ENCODE measurements around the gene CACHD1. TPM values are rescaled to one million over a fixed set of nuclear protein-coding genes. Genes with fewer than 3 reads are reported as not detected.
"Not testable (repeated sequence)": the region's sequence is repeated elsewhere in the genome, so short reads cannot be mapped to it uniquely, and the experiment has no call there.

CACHD1 gene
- total RNA-seq, 1 experiment from 2014 or later, result 16.6 TPM

DNA sequence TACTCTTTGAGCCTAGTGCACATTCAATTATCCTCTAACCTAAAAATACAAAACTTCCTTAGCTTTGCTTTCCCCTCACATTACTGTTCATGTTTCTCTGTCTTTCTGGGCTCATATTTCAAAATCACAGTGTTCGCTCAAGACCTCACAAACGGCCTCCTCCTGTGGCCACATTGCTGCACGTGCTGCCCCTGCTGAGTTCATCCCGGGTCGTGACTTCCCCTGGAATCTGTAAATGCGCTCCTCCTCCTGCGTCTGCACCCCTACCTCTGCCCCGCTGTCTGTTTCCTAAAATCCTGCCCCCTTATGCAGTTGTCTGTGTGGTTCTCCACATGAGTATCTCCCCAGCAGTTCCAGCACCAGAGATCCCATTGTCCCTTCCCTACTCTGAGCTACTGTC is 229.4 kb downstream of the CACHD1 start:
- Mint-ChIP-seq H3K36me3 (ENCODE audit: insufficient read depth, unreplicated experiment) (peaks cover 5% of the 10 kb centered on the region), H3K27ac (ENCODE audit: unreplicated experiment) (no peak overlapping the region), H3K9me3 (ENCODE audit: unreplicated experiment) (no peaks in the 10 kb centered on the region), H3K4me1 (ENCODE audit: low read depth, unreplicated experiment) (peaks cover 6% of the 10 kb centered on the region), H3K4me3 (ENCODE audit: unreplicated experiment) (no peak overlapping the region), H3K27me3 (ENCODE audit: insufficient read depth, unreplicated experiment) (no peaks in the 10 kb centered on the region)
- Histone ChIP-seq H3K36me3 (ENCODE audit: control insufficient read depth, insufficient read depth, low read length) (no peaks in the 10 kb centered on the region), H3K9me3 (no peaks in the 10 kb centered on the region), H3K27me3 (replicated peaks; ENCODE audit: control insufficient read depth, insufficient read depth, low read length) (no peaks in the 10 kb centered on the region), H3K4me1 (no peaks in the 10 kb centered on the region), H3K4me3 (ENCODE audit: low read depth, low read length) (no peak overlapping the region)
- ChIA-PET POLR2A (no interaction called here), CTCF (interaction anchor here (1.2 kb wide), 1 partner anchor 23 kb away, joined by 3 read pairs; no protein-coding TSS in a partner anchor)
- DNase-seq, result no peak
- TF ChIP-seq, protein P1, sequence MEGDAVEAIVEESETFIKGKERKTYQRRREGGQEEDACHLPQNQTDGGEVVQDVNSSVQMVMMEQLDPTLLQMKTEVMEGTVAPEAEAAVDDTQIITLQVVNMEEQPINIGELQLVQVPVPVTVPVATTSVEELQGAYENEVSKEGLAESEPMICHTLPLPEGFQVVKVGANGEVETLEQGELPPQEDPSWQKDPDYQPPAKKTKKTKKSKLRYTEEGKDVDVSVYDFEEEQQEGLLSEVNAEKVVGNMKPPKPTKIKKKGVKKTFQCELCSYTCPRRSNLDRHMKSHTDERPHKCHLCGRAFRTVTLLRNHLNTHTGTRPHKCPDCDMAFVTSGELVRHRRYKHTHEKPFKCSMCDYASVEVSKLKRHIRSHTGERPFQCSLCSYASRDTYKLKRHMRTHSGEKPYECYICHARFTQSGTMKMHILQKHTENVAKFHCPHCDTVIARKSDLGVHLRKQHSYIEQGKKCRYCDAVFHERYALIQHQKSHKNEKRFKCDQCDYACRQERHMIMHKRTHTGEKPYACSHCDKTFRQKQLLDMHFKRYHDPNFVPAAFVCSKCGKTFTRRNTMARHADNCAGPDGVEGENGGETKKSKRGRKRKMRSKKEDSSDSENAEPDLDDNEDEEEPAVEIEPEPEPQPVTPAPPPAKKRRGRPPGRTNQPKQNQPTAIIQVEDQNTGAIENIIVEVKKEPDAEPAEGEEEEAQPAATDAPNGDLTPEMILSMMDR (IDR thresholded peaks at IDR 0.05; ENCODE audit: insufficient read depth in 1 of 2, low read depth in 1 of 2, low read length in 1 of 2, severe bottlenecking in 1 of 2, unreplicated experiment in 1 of 2), result no peak
- intact Hi-C loops (cut with micrococcal nuclease; ENCODE audit: unreplicated experiment), result no loop called here
- no TSS peak for BruUV-seq (replicated peaks)

DNA sequence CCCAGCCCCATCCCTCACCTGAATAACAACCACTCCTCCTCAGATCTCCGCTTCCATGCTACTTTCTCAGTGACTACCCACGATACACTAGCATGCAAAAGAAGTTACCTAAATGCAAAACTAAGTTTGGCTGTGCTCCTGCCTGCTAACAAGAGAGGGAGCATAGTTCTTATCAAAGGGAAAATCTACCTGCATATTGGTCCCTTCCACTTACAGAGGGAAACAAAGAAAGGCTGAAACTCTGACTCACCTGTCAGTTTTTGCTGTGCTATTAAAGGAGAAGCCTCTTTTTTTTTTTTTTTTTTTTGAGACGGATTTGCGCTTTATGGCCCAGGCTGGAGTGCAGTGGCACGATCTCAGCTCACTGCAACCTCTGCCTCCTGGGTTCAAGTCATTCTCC is 231.1 kb downstream of the CACHD1 start:
- ChIA-PET POLR2A (no interaction called here), CTCF (no interaction called here)
- Mint-ChIP-seq H3K36me3 (ENCODE audit: insufficient read depth, unreplicated experiment) (peaks cover 5% of the 10 kb centered on the region), H3K9me3 (ENCODE audit: unreplicated experiment) (no peaks in the 10 kb centered on the region), H3K27ac (ENCODE audit: unreplicated experiment) (no peak overlapping the region), H3K27me3 (ENCODE audit: insufficient read depth, unreplicated experiment) (no peaks in the 10 kb centered on the region), H3K4me3 (ENCODE audit: unreplicated experiment) (no peak overlapping the region), H3K4me1 (ENCODE audit: low read depth, unreplicated experiment) (peaks cover 6% of the 10 kb centered on the region)
- intact Hi-C loops (cut with micrococcal nuclease; ENCODE audit: unreplicated experiment), result no loop called here
- Histone ChIP-seq H3K4me1 (no peaks in the 10 kb centered on the region), H3K4me3 (ENCODE audit: low read depth, low read length) (no peak overlapping the region), H3K27me3 (replicated peaks; ENCODE audit: control insufficient read depth, insufficient read depth, low read length) (no peaks in the 10 kb centered on the region), H3K36me3 (ENCODE audit: control insufficient read depth, insufficient read depth, low read length) (no peaks in the 10 kb centered on the region), H3K9me3 (no peaks in the 10 kb centered on the region)
- no peak for DNase-seq
- TF ChIP-seq, protein P1 (IDR thresholded peaks at IDR 0.05; ENCODE audit: insufficient read depth in 1 of 2, low read depth in 1 of 2, low read length in 1 of 2, severe bottlenecking in 1 of 2, unreplicated experiment in 1 of 2), result no peak
- no TSS peak for BruUV-seq (replicated peaks)

DNA sequence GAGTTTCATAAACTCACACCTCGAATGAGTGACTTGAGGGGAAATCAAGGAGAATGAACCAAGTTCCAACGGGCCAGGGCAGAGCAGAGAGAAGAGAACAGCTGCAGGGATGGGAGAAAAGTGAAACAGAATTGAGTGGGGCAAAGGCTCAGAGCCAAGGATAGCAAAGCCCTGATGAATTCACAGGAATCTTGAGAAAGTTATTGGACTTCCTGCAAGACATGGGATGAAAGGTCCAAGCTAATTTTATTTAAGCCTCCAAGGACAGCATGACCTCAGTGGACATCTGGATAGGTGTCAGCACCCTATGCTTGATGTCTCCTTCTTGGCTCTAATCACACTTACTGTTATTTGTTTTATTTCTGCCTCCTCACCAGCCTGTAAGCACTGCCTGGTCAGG is 232.0 kb downstream of the CACHD1 start:
- peaks cover 5% of the 10 kb centered on the region for H3K36me3 Mint-ChIP-seq (ENCODE audit: insufficient read depth, unreplicated experiment)
- H3K27ac Mint-ChIP-seq (ENCODE audit: unreplicated experiment), result no peak overlapping the region
- no TSS peak for BruUV-seq (replicated peaks)
- Histone ChIP-seq H3K27me3 (replicated peaks; ENCODE audit: control insufficient read depth, insufficient read depth, low read length) (no peaks in the 10 kb centered on the region), H3K4me1 (no peaks in the 10 kb centered on the region), H3K4me3 (ENCODE audit: low read depth, low read length) (no peak overlapping the region), H3K36me3 (ENCODE audit: control insufficient read depth, insufficient read depth, low read length) (no peaks in the 10 kb centered on the region), H3K9me3 (no peaks in the 10 kb centered on the region)
- ChIA-PET CTCF (no interaction called here), POLR2A (no interaction called here)
- TF ChIP-seq, protein P1 (IDR thresholded peaks at IDR 0.05; ENCODE audit: insufficient read depth in 1 of 2, low read depth in 1 of 2, low read length in 1 of 2, severe bottlenecking in 1 of 2, unreplicated experiment in 1 of 2), result no peak
- H3K4me1 Mint-ChIP-seq (ENCODE audit: low read depth, unreplicated experiment), result peaks cover 6% of the 10 kb centered on the region
- intact Hi-C loops (cut with micrococcal nuclease; ENCODE audit: unreplicated experiment), result no loop called here
- no peaks in the 10 kb centered on the region for H3K27me3 Mint-ChIP-seq (ENCODE audit: insufficient read depth, unreplicated experiment)
- no peaks in the 10 kb centered on the region for H3K9me3 Mint-ChIP-seq (ENCODE audit: unreplicated experiment)
- DNase-seq, result no peak
- no peak overlapping the region for H3K4me3 Mint-ChIP-seq (ENCODE audit: unreplicated experiment)

GRCh38 chr1:64702670-64703069 is 232.7 kb downstream of the CACHD1 start:
- BruUV-seq (replicated peaks); POLR2A ChIA-PET; H3K4me3 ChIP-seq (ENCODE audit: low read depth, low read length); H3K4me3 Mint-ChIP-seq (ENCODE audit: unreplicated experiment); H3K36me3 ChIP-seq (ENCODE audit: control insufficient read depth, insufficient read depth, low read length); H3K27me3 ChIP-seq (replicated peaks; ENCODE audit: control insufficient read depth, insufficient read depth, low read length); DNase-seq; H3K27me3 Mint-ChIP-seq (ENCODE audit: insufficient read depth, unreplicated experiment); H3K27ac Mint-ChIP-seq (ENCODE audit: unreplicated experiment); H3K4me1 ChIP-seq; H3K36me3 Mint-ChIP-seq (ENCODE audit: insufficient read depth, unreplicated experiment); H3K9me3 Mint-ChIP-seq (ENCODE audit: unreplicated experiment); intact Hi-C loops (cut with micrococcal nuclease; ENCODE audit: unreplicated experiment); CTCF ChIA-PET; H3K4me1 Mint-ChIP-seq (ENCODE audit: low read depth, unreplicated experiment); H3K9me3 ChIP-seq: not testable (repeated sequence)
